Anterior cingulate cortex (tissue), 58 donors: ENCODE results near the gene SDK1.
"Not testable (repeated sequence)": the region's sequence is repeated elsewhere in the genome, so short reads cannot be mapped to it uniquely, and the experiment has no call there.

Experiments used
- DNase-seq, 58 donors: peaks; one replicate each; lab custom pipeline; 2025; lab: John Stamatoyannopoulos, UW

The SDK1 gene

GRCh38 chr7:4260867-4261600, 960.0 kb downstream of the SDK1 start:
- no peak for DNase-seq

- no peak for DNase-seq
Observed at GRCh38 chr7:4261601-4261960, 960.5 kb downstream of the SDK1 start.

GRCh38 chr7:4264206-4264605, 963.2 kb downstream of the SDK1 start:
- not testable (repeated sequence) for DNase-seq

GRCh38 chr7:4265066-4265465, 964.0 kb downstream of the SDK1 start:
- DNase-seq, result no peak

GRCh38 chr7:4265676-4266075, 964.6 kb downstream of the SDK1 start:
- DNase-seq, result no peak

GRCh38 chr7:4266270-4267040, 965.4 kb downstream of the SDK1 start:
- no peak for DNase-seq

GRCh38 chr7:4267341-4268039, 966.4 kb downstream of the SDK1 start:
- DNase-seq, result no peak

- DNase-seq, result no peak
Observed at GRCh38 chr7:4268040-4268965, 967.3 kb downstream of the SDK1 start.

GRCh38 chr7:4269086-4269485, 968.0 kb downstream of the SDK1 start:
- DNase-seq, result no peak

- DNase-seq, result no peak
Observed at GRCh38 chr7:4269746-4270145, 968.7 kb downstream of the SDK1 start.

GRCh38 chr7:4270268-4270667, 969.2 kb downstream of the SDK1 start:
- no peak for DNase-seq

GRCh38 chr7:4270941-4271715, 970.1 kb downstream of the SDK1 start:
- DNase-seq, result no peak

- no peak for DNase-seq
Observed at GRCh38 chr7:4271716-4272015, 970.6 kb downstream of the SDK1 start.

GRCh38 chr7:4272141-4272540, 971.1 kb downstream of the SDK1 start:
- DNase-seq, result no peak

GRCh38 chr7:4273566-4274230, 972.6 kb downstream of the SDK1 start:
- DNase-seq, result no peak

- no peak for DNase-seq
Observed at GRCh38 chr7:4274286-4274685, 973.2 kb downstream of the SDK1 start.

- DNase-seq, result no peak
Observed at GRCh38 chr7:4277936-4278335, 976.9 kb downstream of the SDK1 start.

GRCh38 chr7:4279216-4279615, 978.2 kb downstream of the SDK1 start:
- DNase-seq, result no peak
